Measurements from ENCODE around the gene GRAP2. TPM values are rescaled to one million over a fixed set of nuclear protein-coding genes. Genes with fewer than 3 reads are reported as not detected.
"Not testable (repeated sequence)": the region's sequence is repeated elsewhere in the genome, so short reads cannot be mapped to it uniquely, and the experiment has no call there.

GRAP2 gene
- total RNA-seq, 1 experiment from 2014 or later, result 0.26 TPM

GRCh38 chr22:39943337-39943736 lies 42.5 kb downstream of the GRAP2 start:
- DNase-seq (ENCODE audit: low read depth), result no peak

- no peak for DNase-seq (ENCODE audit: low read depth)
Observed at GRCh38 chr22:39943953-39944872, 43.3 kb downstream of the GRAP2 start.

GRCh38 chr22:39946126-39946502 lies 45.2 kb downstream of the GRAP2 start:
- DNase-seq (ENCODE audit: low read depth), result no peak

GRCh38 chr22:39946503-39947219 lies 45.8 kb downstream of the GRAP2 start:
- no peak for DNase-seq (ENCODE audit: low read depth)

GRCh38 chr22:39947220-39948216 lies 46.6 kb downstream of the GRAP2 start:
- DNase-seq (ENCODE audit: low read depth), result no peak

- DNase-seq (ENCODE audit: low read depth), result no peak
Observed at GRCh38 chr22:39949964-39950737, 49.3 kb downstream of the GRAP2 start.

- not testable (repeated sequence) for DNase-seq (ENCODE audit: low read depth)
Observed at GRCh38 chr22:39951603-39952293, 50.9 kb downstream of the GRAP2 start.

- DNase-seq (ENCODE audit: low read depth), result no peak
Observed at GRCh38 chr22:39952347-39952746, 51.5 kb downstream of the GRAP2 start.

GRCh38 chr22:39953101-39953500 lies 52.2 kb downstream of the GRAP2 start:
- DNase-seq (ENCODE audit: low read depth), result no peak

- peak; percentile 74 for DNase-seq (ENCODE audit: low read depth)
Observed at GRCh38 chr22:39954584-39955055, 53.7 kb downstream of the GRAP2 start.

- DNase-seq (ENCODE audit: low read depth), result no peak
Observed at GRCh38 chr22:39955675-39956074, 54.8 kb downstream of the GRAP2 start.

GRCh38 chr22:39956932-39957664 lies 56.2 kb downstream of the GRAP2 start:
- no peak for DNase-seq (ENCODE audit: low read depth)

- no peak for DNase-seq (ENCODE audit: low read depth)
Observed at GRCh38 chr22:39958009-39958711, 57.3 kb downstream of the GRAP2 start.

GRCh38 chr22:39958949-39959639 lies 58.2 kb downstream of the GRAP2 start:
- no peak for DNase-seq (ENCODE audit: low read depth)

GRCh38 chr22:39959640-39960447 lies 59.0 kb downstream of the GRAP2 start, which contains the start of gene TMA7B:
Gene TMA7B (plus strand): TSS chr22:39960397. CDS start chr22:39964375, 3,978 bp downstream.
- peak; percentile 82 for DNase-seq (ENCODE audit: low read depth)

All from HT1080 (cell line).